Breast epithelium (tissue), 4 donors: ENCODE measurements around the gene FAM174C. TPM values are rescaled to one million over a fixed set of nuclear protein-coding genes. Genes with fewer than 3 reads are reported as not detected.

Experiments
- DNase-seq, 2 donors: peaks; one replicate each; pipeline ENCODE4 v3.0.0-alpha.2; 2019; ENCODE audit warnings: low spot score in 2 of 2
- H3K27ac ChIP-seq, 2 donors: fragments of 200-600 bp; sonication (generic) in 1 of 2; one replicate each; pipeline ENCODE4 v1.5.1; 2016 to 2019; ENCODE audit warnings: mild to moderate bottlenecking in 1 of 2
- H3K27me3 ChIP-seq, 2 donors: fragments of 200-600 bp; sonication (generic) in 1 of 2; one replicate each; pipeline versions ENCODE4 v1.5.1 to v1.6.0; 2017 to 2019; ENCODE audit warnings: control low read depth in 1 of 2, mild to moderate bottlenecking in 1 of 2
- H3K36me3 ChIP-seq: fragments of 200-600 bp; one replicate; pipeline ENCODE4 v1.5.1; 2019
- H3K4me1 ChIP-seq, 2 donors: fragments of 200-600 bp; sonication (generic); one replicate each; pipeline ENCODE4 v1.5.1; 2016 to 2019; ENCODE audit warnings: control low read depth in 1 of 2
- H3K4me3 ChIP-seq, 3 donors: fragments of 200-600 bp; sonication (generic); 1 replicate in 2 of 3; 2 replicates in 1 of 3; pipeline ENCODE4 v1.5.1; 2016 to 2019; ENCODE audit warnings: mild to moderate bottlenecking in 3 of 3, moderate library complexity in 2 of 3
- H3K9me3 ChIP-seq, 2 donors: fragments of 200-600 bp; sonication (generic) in 1 of 2; one replicate each; pipeline ENCODE4 v1.5.1; 2016 to 2019; ENCODE audit warnings: control low read depth in 1 of 2
- CTCF ChIP-seq, 3 donors: fragments of 450-650 bp; IDR thresholded peaks; one replicate each; pipeline ENCODE4 v1.5.1; 2016 to 2017; ENCODE audit warnings: antibody characterized with exemption in 3 of 3, mild to moderate bottlenecking in 3 of 3, moderate library complexity in 3 of 3
- POLR2A ChIP-seq: fragments of 450-650 bp; IDR thresholded peaks from one replicate; pipeline ENCODE4 v1.6.1; 2016; ENCODE audit warnings: antibody characterized with exemption, mild to moderate bottlenecking, moderate library complexity
- POLR2AphosphoS5 ChIP-seq, 3 donors: sonication (generic); formaldehyde crosslinking; IDR thresholded peaks; one replicate each; pipeline ENCODE4 v1.6.1; 2017; ENCODE audit warnings: antibody characterized with exemption in 3 of 3
- intact Hi-C: fragments of 100-400 bp; cut with DNase I; formaldehyde crosslinking; loops from one replicate; pipeline ENCODE4 v1.15.1; 2023; ENCODE audit warnings: low total_unique reads
- total RNA-seq, 3 donors: library from RNA; depleted of rRNA; stranded (reverse); fragments of >200 nt; gene quantifications; one replicate each; pipeline ENCODE4 v1.1.0, GENCODE V29; 2016

Gene FAM174C
- total RNA-seq, 3 donors from 2014 or later = 43.9 to 60.6 (median 53.1) TPM

GRCh38 chr19:1298235-1298634, 22.9 kb downstream of the FAM174C start:
- intact Hi-C loops = no loop called here
- TF ChIP-seq CTCF (IDR thresholded peaks at IDR 0.05) = no peak
- peaks cover 0 to 6% of the 10 kb centered on the region in 2 donors for H3K4me1 ChIP-seq

GRCh38 chr19:1299801-1300200, 24.5 kb downstream of the FAM174C start:
- Histone ChIP-seq H3K36me3 (no peaks in the 10 kb centered on the region), H3K4me3 (no peak overlapping the region), H3K9me3 (no peaks in the 10 kb centered on the region), H3K27ac (no peak overlapping the region), H3K27me3 (peaks cover 15 to 23% of the 10 kb centered on the region in 2 donors), H3K4me1 (peaks cover 0 to 6% of the 10 kb centered on the region in 2 donors)
- intact Hi-C loops = no loop called here
- no peak for DNase-seq
- TF ChIP-seq CTCF (IDR thresholded peaks at IDR 0.05) (no peak), POLR2A (no peak), POLR2AphosphoS5 (IDR thresholded peaks at IDR 0.05) (no peak)

More at GRCh38 chr19:1298235-1298634, 22.9 kb downstream of the FAM174C start:
- peaks cover 29 to 38% of the 10 kb centered on the region in 2 donors for H3K27me3 ChIP-seq
- H3K27ac ChIP-seq = no peak overlapping the region
- no peak for DNase-seq
- no peaks in the 10 kb centered on the region for H3K36me3 ChIP-seq
- H3K4me3 ChIP-seq = no peak overlapping the region
- no peaks in the 10 kb centered on the region for H3K9me3 ChIP-seq

- Histone ChIP-seq H3K4me3 (no peak overlapping the region), H3K9me3 (no peaks in the 10 kb centered on the region), H3K36me3 (no peaks in the 10 kb centered on the region), H3K27me3 (peaks cover 5 to 12% of the 10 kb centered on the region in 2 donors), H3K27ac (no peak overlapping the region), H3K4me1 (no peaks in the 10 kb centered on the region)
- no peak for DNase-seq
- intact Hi-C loops = no loop called here
- TF ChIP-seq POLR2A = no peak
- no peak for TF ChIP-seq CTCF (IDR thresholded peaks at IDR 0.05)
- no peak for TF ChIP-seq POLR2AphosphoS5 (IDR thresholded peaks at IDR 0.05)
Measured at GRCh38 chr19:1300744-1301490, 25.6 kb downstream of the FAM174C start.

- Histone ChIP-seq H3K9me3 (no peaks in the 10 kb centered on the region), H3K27ac (no peak overlapping the region), H3K27me3 (peaks cover 0 to 6% of the 10 kb centered on the region in 2 donors), H3K4me1 (no peaks in the 10 kb centered on the region), H3K4me3 (no peak overlapping the region), H3K36me3 (no peaks in the 10 kb centered on the region)
- intact Hi-C loops = no loop called here
- DNase-seq = no peak
- TF ChIP-seq POLR2A (no peak), POLR2AphosphoS5 (IDR thresholded peaks at IDR 0.05) (no peak), CTCF (IDR thresholded peaks at IDR 0.05) (no peak)
Measured at GRCh38 chr19:1302533-1303239, 27.4 kb downstream of the FAM174C start.
